SW 1271 (cell line): Measurements from ENCODE around the gene MYOZ1.

ENCODE experiments used
- DNase-seq, 2 experiments: peaks; one replicate each; lab custom pipeline; 2025; lab: John Stamatoyannopoulos, UW

Gene MYOZ1

GRCh38 chr10:73597346-73597745 lies 43.9 kb downstream of the MYOZ1 start:
- no peak for DNase-seq

- DNase-seq: no peak
These were observed 47.5 kb downstream of the MYOZ1 start for GRCh38 chr10:73593812-73594211.

GRCh38 chr10:73593110-73593509 lies 48.2 kb downstream of the MYOZ1 start:
- no peak for DNase-seq

- DNase-seq: peak in 1 of 2 experiments; percentile 66
These were observed 49.2 kb downstream of the MYOZ1 start for GRCh38 chr10:73591935-73592699.

- DNase-seq: peak; percentile 23 to 82
These were observed 50.1 kb downstream of the MYOZ1 start, which contains the start of gene USP54 for GRCh38 chr10:73590881-73591799. Gene USP54 (minus strand): TSS chr10:73591342. CDS start chr10:73575658, 15,684 bp downstream.

GRCh38 chr10:73589563-73590126 lies 51.6 kb downstream of the MYOZ1 start:
- DNase-seq: no peak

GRCh38 chr10:73588656-73589055 lies 52.6 kb downstream of the MYOZ1 start:
- no peak for DNase-seq

- DNase-seq: peak in 1 of 2 experiments; percentile 25
These were observed 54.7 kb downstream of the MYOZ1 start for GRCh38 chr10:73586583-73586984.

GRCh38 chr10:73585327-73585726 lies 55.9 kb downstream of the MYOZ1 start:
- no peak for DNase-seq

- no peak for DNase-seq
These were observed 56.5 kb downstream of the MYOZ1 start for GRCh38 chr10:73584737-73585136.

- DNase-seq: no peak
These were observed 59.4 kb downstream of the MYOZ1 start for GRCh38 chr10:73581918-73582317.
